ENCODE data around the gene ZNF525.

Gene ZNF525

GRCh38 chr19:53365899-53366493 lies 491 bp downstream of the ZNF525 start:
- no peak overlapping the region for H3K27ac ChIP-seq (ENCODE audit: insufficient read depth, low read depth, low read length, poor library complexity, severe bottlenecking)
- H3K9me3 ChIP-seq (ENCODE audit: control insufficient read depth, low read length) = no peaks in the 10 kb centered on the region
- 0 to 1% methylated on average over 32 of the region's 32 CpGs for WGBS, 2 experiments
- peak overlapping the region; percentile 52 for H3K4me3 ChIP-seq (ENCODE audit: insufficient read depth, low read depth, low read length)
- H3K36me3 ChIP-seq (ENCODE audit: control insufficient read depth, insufficient read depth, low read length) = no peaks in the 10 kb centered on the region
- peaks cover 6% of the 10 kb centered on the region for H3K4me1 ChIP-seq (ENCODE audit: control insufficient read depth, insufficient read depth, low read length)
- peaks cover 17% of the 10 kb centered on the region for H3K27me3 ChIP-seq (ENCODE audit: control insufficient read depth, insufficient read depth, low read length, poor library complexity, severe bottlenecking)

DNA sequence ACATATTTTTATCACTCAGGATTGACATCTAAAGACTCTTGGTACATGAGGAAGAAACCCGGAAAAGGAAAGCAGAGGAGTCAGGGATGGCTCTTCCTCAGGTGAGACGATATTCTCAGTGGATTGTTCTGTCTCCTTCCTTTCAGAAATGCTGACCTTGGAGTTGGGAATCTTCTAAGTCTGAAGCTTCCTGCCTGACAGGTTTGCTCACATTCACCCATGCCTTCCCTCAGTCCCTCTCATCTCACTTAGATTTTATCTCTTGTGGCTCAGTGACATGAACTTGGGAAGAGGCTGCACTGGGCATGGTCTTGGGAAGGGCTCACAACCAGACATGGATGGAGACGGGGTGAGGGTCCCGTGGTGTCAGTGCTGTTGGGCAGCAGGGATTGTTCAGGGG lies 6.7 kb downstream of the ZNF525 start:
- Histone ChIP-seq H3K36me3 (ENCODE audit: control insufficient read depth, insufficient read depth, low read length) (no peaks in the 10 kb centered on the region), H3K4me1 (ENCODE audit: control insufficient read depth, insufficient read depth, low read length) (no peaks in the 10 kb centered on the region), H3K27ac (ENCODE audit: insufficient read depth, low read depth, low read length, poor library complexity, severe bottlenecking) (no peak overlapping the region), H3K9me3 (ENCODE audit: control insufficient read depth, low read length) (no peaks in the 10 kb centered on the region), H3K27me3 (ENCODE audit: control insufficient read depth, insufficient read depth, low read length, poor library complexity, severe bottlenecking) (no peaks in the 10 kb centered on the region), H3K4me3 (ENCODE audit: insufficient read depth, low read depth, low read length) (no peak overlapping the region)
- 90 to 92% methylated on average over 4 of the region's 4 CpGs for WGBS, 2 experiments

DNA sequence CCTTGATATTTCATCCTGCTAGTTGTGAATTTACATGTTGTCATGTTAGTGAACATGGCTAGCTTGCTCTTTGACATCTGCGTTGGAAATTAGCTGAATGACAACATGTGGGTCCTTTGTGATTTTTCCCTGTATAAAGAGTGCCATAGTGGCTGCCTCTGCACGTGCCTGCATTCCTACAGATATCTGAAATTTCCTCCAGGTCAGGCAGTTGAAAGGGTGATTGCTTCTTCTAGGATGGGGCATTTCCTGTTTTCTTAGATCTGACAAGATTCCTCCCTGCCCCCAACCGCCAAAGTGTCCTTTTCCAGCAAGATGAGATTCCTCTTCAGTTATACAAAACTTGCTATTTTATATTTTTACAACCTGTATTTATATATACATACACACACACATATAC lies 8.8 kb downstream of the ZNF525 start:
- 81% methylated on average over 3 of the region's 3 CpGs for WGBS, 2 experiments
- H3K27me3 ChIP-seq (ENCODE audit: control insufficient read depth, insufficient read depth, low read length, poor library complexity, severe bottlenecking) = no peaks in the 10 kb centered on the region
- no peaks in the 10 kb centered on the region for H3K9me3 ChIP-seq (ENCODE audit: control insufficient read depth, low read length)
- H3K4me1 ChIP-seq (ENCODE audit: control insufficient read depth, insufficient read depth, low read length) = no peaks in the 10 kb centered on the region
- no peak overlapping the region for H3K4me3 ChIP-seq (ENCODE audit: insufficient read depth, low read depth, low read length)
- peaks cover 7% of the 10 kb centered on the region for H3K36me3 ChIP-seq (ENCODE audit: control insufficient read depth, insufficient read depth, low read length)
- no peak overlapping the region for H3K27ac ChIP-seq (ENCODE audit: insufficient read depth, low read depth, low read length, poor library complexity, severe bottlenecking)

DNA sequence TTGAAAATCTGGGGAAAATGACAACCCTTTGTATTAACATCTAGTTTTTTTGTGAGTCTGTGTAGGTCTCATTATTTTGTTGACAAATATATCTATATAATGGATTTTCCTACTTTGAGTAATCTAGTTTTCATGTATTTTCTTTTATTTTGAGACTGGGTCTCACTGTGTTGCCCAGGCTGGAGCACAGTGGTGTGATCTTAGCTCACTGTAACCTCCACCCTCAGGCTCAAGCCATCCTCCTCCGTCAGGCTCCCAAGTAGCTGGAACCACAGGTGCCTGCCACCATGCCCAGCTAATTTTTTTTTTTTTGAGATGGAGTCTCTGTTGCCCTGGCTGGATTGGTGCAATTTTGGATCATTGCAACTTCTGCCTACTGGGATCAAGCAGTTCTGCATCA lies 9.2 kb downstream of the ZNF525 start:
- peaks cover 7% of the 10 kb centered on the region for H3K36me3 ChIP-seq (ENCODE audit: control insufficient read depth, insufficient read depth, low read length)
- no peak overlapping the region for H3K4me3 ChIP-seq (ENCODE audit: insufficient read depth, low read depth, low read length)
- no peaks in the 10 kb centered on the region for H3K9me3 ChIP-seq (ENCODE audit: control insufficient read depth, low read length)
- H3K27ac ChIP-seq (ENCODE audit: insufficient read depth, low read depth, low read length, poor library complexity, severe bottlenecking) = no peak overlapping the region
- H3K27me3 ChIP-seq (ENCODE audit: control insufficient read depth, insufficient read depth, low read length, poor library complexity, severe bottlenecking) = no peaks in the 10 kb centered on the region
- WGBS, 2 experiments = 88 to 93% methylated on average over 1 of the region's 1 CpG
- no peaks in the 10 kb centered on the region for H3K4me1 ChIP-seq (ENCODE audit: control insufficient read depth, insufficient read depth, low read length)

GRCh38 chr19:53381376-53381775 lies 15.9 kb downstream of the ZNF525 start:
- Histone ChIP-seq H3K9me3 (ENCODE audit: control insufficient read depth, low read length) (no peaks in the 10 kb centered on the region), H3K4me3 (ENCODE audit: insufficient read depth, low read depth, low read length) (no peak overlapping the region)

DNA sequence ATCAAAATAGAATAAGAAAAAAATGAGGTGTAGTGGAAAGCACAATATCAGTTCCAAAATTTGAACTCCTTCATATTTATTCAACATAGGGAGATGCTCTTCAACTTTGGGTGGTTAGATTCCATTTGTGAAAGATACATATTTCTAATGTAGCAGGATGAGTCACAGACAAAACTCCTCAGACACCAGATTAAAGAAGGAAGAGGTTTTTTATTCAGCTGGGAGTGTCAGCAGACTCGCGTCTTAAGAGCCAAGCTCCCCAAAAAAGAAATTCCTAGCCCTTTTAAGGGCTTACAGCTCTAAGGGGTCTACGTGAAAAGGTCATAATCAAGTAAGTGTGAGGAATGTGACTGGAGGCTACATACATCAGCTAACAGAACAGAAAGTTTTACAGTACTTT lies 22.7 kb downstream of the ZNF525 start:
- WGBS, 2 experiments = 92 to 95% methylated on average over 2 to 3 of the region's 3 CpGs
- H3K9me3 ChIP-seq (ENCODE audit: control insufficient read depth, low read length) = no peaks in the 10 kb centered on the region
- H3K36me3 ChIP-seq (ENCODE audit: control insufficient read depth, insufficient read depth, low read length) = no peaks in the 10 kb centered on the region
- no peaks in the 10 kb centered on the region for H3K4me1 ChIP-seq (ENCODE audit: control insufficient read depth, insufficient read depth, low read length)
- no peaks in the 10 kb centered on the region for H3K27me3 ChIP-seq (ENCODE audit: control insufficient read depth, insufficient read depth, low read length, poor library complexity, severe bottlenecking)
- H3K27ac ChIP-seq (ENCODE audit: insufficient read depth, low read depth, low read length, poor library complexity, severe bottlenecking) = no peak overlapping the region
- H3K4me3 ChIP-seq (ENCODE audit: insufficient read depth, low read depth, low read length) = no peak overlapping the region

More at GRCh38 chr19:53381376-53381775, 15.9 kb downstream of the ZNF525 start:
- WGBS, 2 experiments = 95% methylated on average over 3 of the region's 3 CpGs
- Histone ChIP-seq H3K27ac (ENCODE audit: insufficient read depth, low read depth, low read length, poor library complexity, severe bottlenecking) (no peak overlapping the region), H3K36me3 (ENCODE audit: control insufficient read depth, insufficient read depth, low read length) (peaks cover 15% of the 10 kb centered on the region), H3K27me3 (ENCODE audit: control insufficient read depth, insufficient read depth, low read length, poor library complexity, severe bottlenecking) (no peaks in the 10 kb centered on the region), H3K4me1 (ENCODE audit: control insufficient read depth, insufficient read depth, low read length) (no peaks in the 10 kb centered on the region)

- Histone ChIP-seq H3K9me3 (ENCODE audit: control insufficient read depth, low read length) (no peaks in the 10 kb centered on the region), H3K4me3 (ENCODE audit: insufficient read depth, low read depth, low read length) (no peak overlapping the region), H3K4me1 (ENCODE audit: control insufficient read depth, insufficient read depth, low read length) (no peaks in the 10 kb centered on the region), H3K27ac (ENCODE audit: insufficient read depth, low read depth, low read length, poor library complexity, severe bottlenecking) (no peak overlapping the region), H3K36me3 (ENCODE audit: control insufficient read depth, insufficient read depth, low read length) (no peaks in the 10 kb centered on the region), H3K27me3 (ENCODE audit: control insufficient read depth, insufficient read depth, low read length, poor library complexity, severe bottlenecking) (no peaks in the 10 kb centered on the region)
- 90 to 94% methylated on average over 5 of the region's 5 CpGs for WGBS, 2 experiments
These were observed 23.4 kb downstream of the ZNF525 start for GRCh38 chr19:53388904-53389303.

GRCh38 chr19:53389571-53389970 lies 24.1 kb downstream of the ZNF525 start:
- H3K27ac ChIP-seq (ENCODE audit: insufficient read depth, low read depth, low read length, poor library complexity, severe bottlenecking) = no peak overlapping the region

DNA sequence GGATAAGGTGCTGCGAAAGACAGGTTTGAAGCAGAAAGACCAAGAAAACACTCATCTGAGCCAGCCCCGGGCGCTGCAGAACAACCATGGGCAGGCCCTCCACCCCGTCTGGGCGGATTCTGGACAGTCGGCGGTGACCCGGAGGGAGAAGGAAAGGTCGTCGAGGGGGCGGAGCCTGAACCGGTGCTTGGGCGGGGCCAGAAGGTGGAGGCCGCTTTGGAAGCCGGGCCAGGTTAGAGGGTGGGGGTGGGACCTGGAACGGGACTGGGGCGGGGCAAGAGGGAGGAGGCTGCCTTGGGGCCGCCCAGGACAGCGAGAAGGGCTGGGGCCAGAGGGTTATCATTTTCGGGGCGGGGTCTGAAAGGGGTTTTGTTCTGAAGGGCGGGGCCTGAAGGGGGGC lies 24.5 kb downstream of the ZNF525 start:
- Histone ChIP-seq H3K4me3 (ENCODE audit: insufficient read depth, low read depth, low read length) (no peak overlapping the region), H3K27ac (ENCODE audit: insufficient read depth, low read depth, low read length, poor library complexity, severe bottlenecking) (no peak overlapping the region), H3K4me1 (ENCODE audit: control insufficient read depth, insufficient read depth, low read length) (no peaks in the 10 kb centered on the region), H3K27me3 (ENCODE audit: control insufficient read depth, insufficient read depth, low read length, poor library complexity, severe bottlenecking) (no peaks in the 10 kb centered on the region), H3K36me3 (ENCODE audit: control insufficient read depth, insufficient read depth, low read length) (no peaks in the 10 kb centered on the region), H3K9me3 (ENCODE audit: control insufficient read depth, low read length) (no peaks in the 10 kb centered on the region)
- 91 to 95% methylated on average over 22 of the region's 22 CpGs for WGBS, 2 experiments

More at GRCh38 chr19:53389571-53389970, 24.1 kb downstream of the ZNF525 start:
- Histone ChIP-seq H3K4me1 (ENCODE audit: control insufficient read depth, insufficient read depth, low read length) (no peaks in the 10 kb centered on the region), H3K4me3 (ENCODE audit: insufficient read depth, low read depth, low read length) (no peak overlapping the region), H3K36me3 (ENCODE audit: control insufficient read depth, insufficient read depth, low read length) (no peaks in the 10 kb centered on the region), H3K27me3 (ENCODE audit: control insufficient read depth, insufficient read depth, low read length, poor library complexity, severe bottlenecking) (no peaks in the 10 kb centered on the region), H3K9me3 (ENCODE audit: control insufficient read depth, low read length) (no peaks in the 10 kb centered on the region)
- 90 to 95% methylated on average over 8 of the region's 8 CpGs for WGBS, 2 experiments

GRCh38 chr19:53394522-53394973 lies 29.0 kb downstream of the ZNF525 start:
- Histone ChIP-seq H3K4me3 (ENCODE audit: insufficient read depth, low read depth, low read length) (peak overlapping the region; percentile 89), H3K4me1 (ENCODE audit: control insufficient read depth, insufficient read depth, low read length) (no peaks in the 10 kb centered on the region), H3K27ac (ENCODE audit: insufficient read depth, low read depth, low read length, poor library complexity, severe bottlenecking) (peak overlapping the region; percentile 69), H3K36me3 (ENCODE audit: control insufficient read depth, insufficient read depth, low read length) (no peaks in the 10 kb centered on the region), H3K9me3 (ENCODE audit: control insufficient read depth, low read length) (no peaks in the 10 kb centered on the region), H3K27me3 (ENCODE audit: control insufficient read depth, insufficient read depth, low read length, poor library complexity, severe bottlenecking) (no peaks in the 10 kb centered on the region)
- 7 to 8% methylated on average over 18 of the region's 18 CpGs for WGBS, 2 experiments
